HUES64 (cell line): ENCODE data around the gene STK38.
A peak's percentile ranks its signal among the peaks of the same experiment; 100 is the strongest.

ENCODE experiments used
- H3K27ac ChIP-seq: 2 replicates; pipeline ENCODE4 v1.7.0; 2013; ENCODE audit warnings: low read depth, low read length, inconsistent platforms
- H3K27me3 ChIP-seq: 2 replicates; pipeline ENCODE4 v1.6.1; 2013; ENCODE audit warnings: mild to moderate bottlenecking, low read length; ENCODE audit not compliant: insufficient read depth
- H3K36me3 ChIP-seq: 2 replicates; pipeline ENCODE4 v1.6.1; 2013; ENCODE audit warnings: mild to moderate bottlenecking, low read length; ENCODE audit not compliant: insufficient read depth
- H3K4me1 ChIP-seq: 2 replicates; pipeline ENCODE4 v1.6.1; 2013; ENCODE audit warnings: mild to moderate bottlenecking, low read length, moderate library complexity; ENCODE audit not compliant: insufficient read depth
- H3K4me3 ChIP-seq: 2 replicates; pipeline ENCODE4 v1.5.1; 2013; ENCODE audit warnings: mild to moderate bottlenecking, low read length, moderate library complexity
- H3K9ac ChIP-seq: 2 replicates; pipeline ENCODE4 v1.6.1; 2013; ENCODE audit warnings: mild to moderate bottlenecking, low read depth, low read length
- H3K9me3 ChIP-seq: 2 replicates; pipeline ENCODE4 v1.6.1; 2013; ENCODE audit warnings: low read depth, low read length; ENCODE audit not compliant: insufficient read depth
- WGBS: fragments of 150-250, 120-280 bp; methylation state at CpG from one replicate; pipeline ENCODE4 v1.1.7; 2013; ENCODE audit warnings: missing lambda C conversion rate; 5-methylcytosine and 5-hydroxymethylcytosine counted together

STK38 gene

GRCh38 chr6:36563237-36563927, 16.1 kb upstream of the STK38 start:
- no peak overlapping the region for H3K4me3 ChIP-seq
- no peaks in the 10 kb centered on the region for H3K9me3 ChIP-seq
- H3K27me3 ChIP-seq = no peaks in the 10 kb centered on the region
- H3K27ac ChIP-seq = no peak overlapping the region
- H3K9ac ChIP-seq = no peak overlapping the region
- 61% methylated on average over 3 of the region's 3 CpGs for WGBS
- no peaks in the 10 kb centered on the region for H3K36me3 ChIP-seq
- peaks cover 3% of the 10 kb centered on the region; the same call in 1 of the 2 replicates for H3K4me1 ChIP-seq

GRCh38 chr6:36560822-36561221, 13.5 kb upstream of the STK38 start:
- Histone ChIP-seq H3K9ac (no peak overlapping the region), H3K27ac (no peak overlapping the region), H3K4me3 (no peak overlapping the region), H3K4me1 (peaks cover 3% of the 10 kb centered on the region; the same call in 1 of the 2 replicates), H3K27me3 (no peaks in the 10 kb centered on the region), H3K36me3 (no peaks in the 10 kb centered on the region), H3K9me3 (no peaks in the 10 kb centered on the region)
- 94% methylated on average over 4 of the region's 4 CpGs for WGBS

- Histone ChIP-seq H3K9me3 (no peaks in the 10 kb centered on the region), H3K9ac (no peak overlapping the region), H3K27me3 (no peaks in the 10 kb centered on the region), H3K4me3 (no peak overlapping the region), H3K36me3 (no peaks in the 10 kb centered on the region), H3K27ac (no peak overlapping the region), H3K4me1 (peaks cover 3% of the 10 kb centered on the region; the same call in 1 of the 2 replicates)
- WGBS = 90% methylated on average over 6 of the region's 7 CpGs
Observed at GRCh38 chr6:36559011-36559793, 11.9 kb upstream of the STK38 start.

- Histone ChIP-seq H3K4me1 (no peaks in the 10 kb centered on the region), H3K27me3 (no peaks in the 10 kb centered on the region), H3K27ac (no peak overlapping the region), H3K36me3 (no peaks in the 10 kb centered on the region), H3K4me3 (no peak overlapping the region), H3K9ac (no peak overlapping the region), H3K9me3 (no peaks in the 10 kb centered on the region)
- 88% methylated on average over 5 of the region's 5 CpGs for WGBS
Observed at GRCh38 chr6:36556281-36556680, 9.0 kb upstream of the STK38 start.

- Histone ChIP-seq H3K9ac (no peak overlapping the region), H3K27me3 (no peaks in the 10 kb centered on the region), H3K27ac (no peak overlapping the region), H3K4me1 (no peaks in the 10 kb centered on the region), H3K9me3 (no peaks in the 10 kb centered on the region), H3K4me3 (no peak overlapping the region), H3K36me3 (no peaks in the 10 kb centered on the region)
- WGBS = 82% methylated on average over 1 of the region's 1 CpG
Observed at GRCh38 chr6:36555750-36556252, 8.5 kb upstream of the STK38 start.

- Histone ChIP-seq H3K4me1 (peaks cover 10% of the 10 kb centered on the region; the same call in 1 of the 2 replicates), H3K27me3 (no peaks in the 10 kb centered on the region), H3K27ac (no peak overlapping the region), H3K9me3 (no peaks in the 10 kb centered on the region), H3K4me3 (no peak overlapping the region), H3K9ac (no peak overlapping the region), H3K36me3 (no peaks in the 10 kb centered on the region)
- 92% methylated on average over 1 of the region's 1 CpG for WGBS
Observed at GRCh38 chr6:36550473-36551000, 3.3 kb upstream of the STK38 start.

- Histone ChIP-seq H3K27me3 (no peaks in the 10 kb centered on the region), H3K4me3 (no peak overlapping the region), H3K27ac (no peak overlapping the region), H3K9ac (no peak overlapping the region), H3K4me1 (peaks cover 10% of the 10 kb centered on the region; the same call in 1 of the 2 replicates), H3K9me3 (no peaks in the 10 kb centered on the region), H3K36me3 (peaks cover 3% of the 10 kb centered on the region; the same call in 1 of the 2 replicates)
- 87% methylated on average over 2 of the region's 2 CpGs for WGBS
Observed at GRCh38 chr6:36548401-36548743, 1.1 kb upstream of the STK38 start.

GRCh38 chr6:36547646-36548400, 544 bp upstream of the STK38 start:
- H3K9me3 ChIP-seq = no peaks in the 10 kb centered on the region
- H3K9ac ChIP-seq = no peak overlapping the region
- no peak overlapping the region for H3K27ac ChIP-seq
- H3K4me3 ChIP-seq = peak overlapping the region; percentile 97
- no peaks in the 10 kb centered on the region for H3K27me3 ChIP-seq
- H3K4me1 ChIP-seq = peaks cover 10% of the 10 kb centered on the region; the same call in 1 of the 2 replicates
- H3K36me3 ChIP-seq = peaks cover 3% of the 10 kb centered on the region; the same call in 1 of the 2 replicates
- 78% methylated on average over 9 of the region's 13 CpGs for WGBS

- peak overlapping the region; percentile 97 for H3K4me3 ChIP-seq
- H3K36me3 ChIP-seq = peaks cover 7% of the 10 kb centered on the region
- peaks cover 10% of the 10 kb centered on the region; the same call in 1 of the 2 replicates for H3K4me1 ChIP-seq
- H3K9ac ChIP-seq = peak overlapping the region; percentile 93
- H3K27ac ChIP-seq = peak overlapping the region; percentile 93
- H3K9me3 ChIP-seq = no peaks in the 10 kb centered on the region
- H3K27me3 ChIP-seq = no peaks in the 10 kb centered on the region
- WGBS = under 1% methylated on average over 15 of the region's 15 CpGs
Observed at GRCh38 chr6:36546308-36546919, 865 bp downstream of the STK38 start.

GRCh38 chr6:36545767-36546307, 1.4 kb downstream of the STK38 start:
- Histone ChIP-seq H3K9me3 (no peaks in the 10 kb centered on the region), H3K4me3 (peak overlapping the region; percentile 97), H3K27ac (no peak overlapping the region), H3K27me3 (no peaks in the 10 kb centered on the region), H3K4me1 (peaks cover 10% of the 10 kb centered on the region; the same call in 1 of the 2 replicates), H3K36me3 (peaks cover 12% of the 10 kb centered on the region), H3K9ac (peak overlapping the region; percentile 93)
- 71% methylated on average over 3 of the region's 3 CpGs for WGBS
